Small intestine (tissue), 7 donors: ENCODE data around the gene MAPT. TPM values are rescaled to one million over a fixed set of nuclear protein-coding genes. Genes with fewer than 3 reads are reported as not detected.
A peak's percentile ranks its signal among the peaks of the same experiment; 100 is the strongest.

Source experiments
- DNase-seq, 2 donors: peaks; one replicate each; pipeline versions ENCODE4 v3.0.0 to v3.0.0-alpha.2; 2013
- FAIRE-seq: peaks from 2 replicates; lab custom pipeline; 2012; peaks lifted over from hg19 to GRCh38; lab: Jason Lieb, UNC
- H3K27ac ChIP-seq, 3 donors: one replicate each; pipeline ENCODE4 v1.5.1; 2013; ENCODE audit warnings: low read length in 2 of 3, mild to moderate bottlenecking in 2 of 3, control low read depth in 1 of 3, inconsistent platforms in 1 of 3, low read depth in 1 of 3, moderate library complexity in 1 of 3
- H3K27me3 ChIP-seq, 3 donors: one replicate each; pipeline ENCODE4 v1.6.1; 2013; ENCODE audit warnings: low read length in 3 of 3, inconsistent platforms in 1 of 3; ENCODE audit not compliant: control insufficient read depth in 3 of 3, insufficient read depth in 3 of 3
- H3K36me3 ChIP-seq, 3 donors: one replicate each; pipeline ENCODE4 v1.6.1; 2013; ENCODE audit warnings: low read length in 3 of 3, inconsistent platforms in 1 of 3, low read depth in 1 of 3, mild to moderate bottlenecking in 1 of 3, moderate library complexity in 1 of 3; ENCODE audit not compliant: control insufficient read depth in 3 of 3, insufficient read depth in 2 of 3
- H3K4me1 ChIP-seq, 3 donors: one replicate each; pipeline ENCODE4 v1.6.1; 2013; ENCODE audit warnings: low read length in 2 of 3, inconsistent platforms in 1 of 3, low read depth in 1 of 3, mild to moderate bottlenecking in 1 of 3, moderate library complexity in 1 of 3; ENCODE audit not compliant: control insufficient read depth in 3 of 3, insufficient read depth in 2 of 3
- H3K4me3 ChIP-seq, 3 donors: one replicate each; pipeline ENCODE4 v1.5.1; 2013; ENCODE audit warnings: low read length in 3 of 3, control low read depth in 1 of 3, inconsistent platforms in 1 of 3, low read depth in 1 of 3, mild to moderate bottlenecking in 1 of 3, moderate library complexity in 1 of 3
- H3K9me3 ChIP-seq, 2 donors: one replicate each; pipeline ENCODE4 v1.6.1; 2013; ENCODE audit warnings: low read depth in 1 of 2, low read length in 1 of 2; ENCODE audit not compliant: control insufficient read depth in 2 of 2, insufficient read depth in 1 of 2
- WGBS, 3 donors: extraction: QIAGEN DNeasy Blood & Tissue Kit; methylation state at CpG; one replicate each; pipeline ENCODE4 v1.1.7; 2013; 5-methylcytosine and 5-hydroxymethylcytosine counted together
- polyA plus RNA-seq, 4 donors: library from polyadenylated mRNA; stranded (reverse) in 3 of 4; unstranded in 1 of 4; fragments of 200-250 nt in 3 of 4; fragments of 120-200 nt in 1 of 4; gene quantifications; one replicate each; pipeline versions ENCODE4 v1.2.1 to v1.2.3, GENCODE V29; 2013
- donor health status: healthy with polysubstance abuse.
- donor health status: control.
- donor health status: control.
- donor health status: Bipolar disorder and iron deficiency.
- donor health status: healthy.

The MAPT gene
- polyA plus RNA-seq, 4 donors = 0.54 to 6.0 (median 0.87) TPM; not detected in 1

DNA sequence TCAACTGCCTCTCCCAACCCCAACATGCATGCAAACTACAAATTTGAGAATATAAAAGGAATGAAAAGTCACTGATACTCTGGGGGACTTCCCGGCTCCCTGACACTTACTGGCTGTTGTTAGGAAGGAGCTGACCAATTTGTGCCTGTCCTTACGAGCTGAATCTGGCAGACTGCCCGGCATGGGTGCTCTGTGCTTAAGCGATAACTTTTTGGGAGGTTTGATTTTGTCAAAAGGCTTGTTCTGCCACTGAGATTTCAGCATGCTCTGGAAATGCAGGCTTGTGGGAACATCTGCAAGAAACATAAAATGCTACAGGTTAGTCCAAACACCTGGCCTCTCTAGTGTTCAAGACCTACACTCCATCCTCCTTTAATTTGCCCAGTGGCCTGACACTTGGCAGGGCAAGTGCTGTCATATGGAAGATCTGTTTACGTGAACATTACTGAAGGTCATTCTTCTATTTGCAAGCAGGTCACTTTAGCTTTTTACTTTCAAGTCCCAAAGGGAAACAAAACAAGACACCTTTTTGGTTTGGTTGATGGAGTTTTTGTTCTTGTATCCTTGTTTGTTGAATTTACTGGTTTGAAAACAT lies 145.3 kb downstream of the MAPT start:
- DNase-seq (no peak), FAIRE-seq (no peak)
- WGBS, 3 donors = 82 to 83% (median 83%) methylated on average over 5 of the region's 5 CpGs
- Histone ChIP-seq H3K27me3 (no peaks in the 10 kb centered on the region), H3K9me3 (no peaks in the 10 kb centered on the region), H3K36me3 (peaks cover 26 to 38% (median 27%) of the 10 kb centered on the region in 3 donors), H3K27ac (no peak overlapping the region), H3K4me3 (no peak overlapping the region), H3K4me1 (peaks cover 0 to 34% (median 4%) of the 10 kb centered on the region in 3 donors)

DNA sequence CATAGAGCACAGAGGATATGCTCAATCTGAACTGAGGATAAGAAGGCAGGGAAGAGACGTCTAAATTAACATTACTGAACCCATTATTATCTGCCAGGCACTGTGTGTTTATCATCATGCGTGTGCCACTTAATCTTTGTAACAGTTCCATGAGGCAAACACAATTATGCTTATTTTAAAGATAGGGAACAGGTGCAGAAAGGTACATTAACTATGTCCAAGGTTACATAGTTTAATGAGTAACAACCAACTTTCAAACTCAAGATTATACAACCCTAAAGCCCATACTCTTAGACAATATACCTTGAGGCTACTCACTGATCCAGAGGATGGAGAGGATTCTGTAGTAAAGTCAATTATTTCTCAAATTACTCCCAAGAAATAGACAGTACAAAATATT lies 147.9 kb downstream of the MAPT start:
- Histone ChIP-seq H3K27me3 (no peaks in the 10 kb centered on the region), H3K9me3 (no peaks in the 10 kb centered on the region), H3K27ac (peak overlapping the region in 1 of 3 donors; percentile 17), H3K36me3 (peaks cover 18 to 36% (median 24%) of the 10 kb centered on the region in 3 donors), H3K4me3 (no peak overlapping the region), H3K4me1 (peaks cover 0 to 41% (median 4%) of the 10 kb centered on the region in 3 donors)
- no peak for FAIRE-seq
- DNase-seq = peak; percentile 61 to 63
- WGBS, 3 donors = 15 to 65% (median 47%) methylated on average over 2 of the region's 2 CpGs

- no peak for FAIRE-seq
- no peaks in the 10 kb centered on the region for H3K9me3 ChIP-seq
- peaks cover 0 to 41% (median 4%) of the 10 kb centered on the region in 3 donors for H3K4me1 ChIP-seq
- peaks cover 15 to 37% (median 26%) of the 10 kb centered on the region in 3 donors for H3K36me3 ChIP-seq
- H3K4me3 ChIP-seq = no peak overlapping the region
- no peaks in the 10 kb centered on the region for H3K27me3 ChIP-seq
- no peak for DNase-seq
- H3K27ac ChIP-seq = peak overlapping the region in 1 of 3 donors; percentile 2
- 41 to 45% (median 45%) methylated on average over 3 of the region's 3 CpGs for WGBS, 3 donors
Measured at GRCh38 chr17:46042925-46043324, 148.6 kb downstream of the MAPT start.

GRCh38 chr17:46043606-46044005 lies 149.3 kb downstream of the MAPT start:
- H3K27me3 ChIP-seq = no peaks in the 10 kb centered on the region
- peaks cover 0 to 41% (median 4%) of the 10 kb centered on the region in 3 donors for H3K4me1 ChIP-seq
- peaks cover 14 to 36% (median 21%) of the 10 kb centered on the region in 3 donors for H3K36me3 ChIP-seq
- DNase-seq (no peak), FAIRE-seq (no peak)
- H3K9me3 ChIP-seq = no peaks in the 10 kb centered on the region
- H3K27ac ChIP-seq = peak overlapping the region in 1 of 3 donors; percentile 14
- no peak overlapping the region for H3K4me3 ChIP-seq
- 68 to 92% (median 83%) methylated on average over 3 of the region's 3 CpGs for WGBS, 3 donors

DNA sequence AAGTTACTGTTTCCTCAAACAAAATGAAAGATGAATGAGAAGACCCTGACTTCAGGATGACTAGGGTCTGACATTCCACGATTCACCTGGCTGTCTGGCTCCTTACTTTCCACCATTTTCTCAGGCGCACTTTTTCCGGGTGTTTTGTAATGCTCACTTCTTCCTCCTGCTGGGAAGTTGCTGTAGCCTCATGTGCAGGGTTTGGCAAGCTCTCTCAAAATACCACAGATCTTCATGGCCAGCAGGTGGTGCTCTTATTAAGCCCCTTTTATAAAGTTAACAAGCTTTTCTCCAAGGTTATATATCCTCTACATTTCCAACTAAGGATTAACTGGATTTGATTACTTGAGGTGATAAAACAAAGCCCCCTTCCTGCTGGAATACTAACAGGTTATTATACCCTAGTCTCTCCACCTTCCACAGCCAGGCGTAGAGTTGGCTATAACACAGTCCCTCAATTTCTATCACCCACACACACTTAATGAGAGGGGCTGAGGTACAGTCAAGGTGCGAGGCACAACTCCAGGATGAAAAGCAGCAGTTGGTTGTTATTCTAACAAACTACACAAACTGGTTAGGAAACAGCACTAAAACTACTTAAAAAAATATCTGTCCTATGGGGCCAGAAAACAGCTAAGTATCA lies 150.1 kb downstream of the MAPT start:
- WGBS, 3 donors = 46 to 49% (median 48%) methylated on average over 5 of the region's 5 CpGs
- peak; percentile 87 for DNase-seq
- Histone ChIP-seq H3K4me1 (peaks cover 0 to 41% (median 4%) of the 10 kb centered on the region in 3 donors), H3K27me3 (no peaks in the 10 kb centered on the region), H3K9me3 (no peaks in the 10 kb centered on the region), H3K27ac (peak overlapping the region in 2 of 3 donors; percentile 14 to 33), H3K36me3 (peaks cover 10 to 32% (median 14%) of the 10 kb centered on the region in 3 donors), H3K4me3 (no peak overlapping the region)
- no peak for FAIRE-seq

- WGBS, 3 donors = 42 to 58% (median 54%) methylated on average over 2 of the region's 2 CpGs
- no peak overlapping the region for H3K27ac ChIP-seq
- H3K36me3 ChIP-seq = peaks cover 9 to 33% (median 12%) of the 10 kb centered on the region in 3 donors
- H3K9me3 ChIP-seq = no peaks in the 10 kb centered on the region
- H3K4me3 ChIP-seq = no peak overlapping the region
- no peaks in the 10 kb centered on the region for H3K27me3 ChIP-seq
- H3K4me1 ChIP-seq = peaks cover 0 to 41% (median 4%) of the 10 kb centered on the region in 3 donors
- FAIRE-seq (no peak), DNase-seq (no peak)
Measured at GRCh38 chr17:46044989-46045388, 150.6 kb downstream of the MAPT start.

- no peaks in the 10 kb centered on the region for H3K27me3 ChIP-seq
- no peaks in the 10 kb centered on the region for H3K9me3 ChIP-seq
- no peak overlapping the region for H3K4me3 ChIP-seq
- FAIRE-seq (no peak), DNase-seq (no peak)
- H3K4me1 ChIP-seq = peaks cover 0 to 41% (median 4%) of the 10 kb centered on the region in 3 donors
- peaks cover 12 to 37% (median 12%) of the 10 kb centered on the region in 3 donors for H3K36me3 ChIP-seq
- H3K27ac ChIP-seq = no peak overlapping the region
- 66 to 80% (median 70%) methylated on average over 3 of the region's 3 CpGs for WGBS, 3 donors
Measured at GRCh38 chr17:46045639-46046038, 151.3 kb downstream of the MAPT start.

DNA sequence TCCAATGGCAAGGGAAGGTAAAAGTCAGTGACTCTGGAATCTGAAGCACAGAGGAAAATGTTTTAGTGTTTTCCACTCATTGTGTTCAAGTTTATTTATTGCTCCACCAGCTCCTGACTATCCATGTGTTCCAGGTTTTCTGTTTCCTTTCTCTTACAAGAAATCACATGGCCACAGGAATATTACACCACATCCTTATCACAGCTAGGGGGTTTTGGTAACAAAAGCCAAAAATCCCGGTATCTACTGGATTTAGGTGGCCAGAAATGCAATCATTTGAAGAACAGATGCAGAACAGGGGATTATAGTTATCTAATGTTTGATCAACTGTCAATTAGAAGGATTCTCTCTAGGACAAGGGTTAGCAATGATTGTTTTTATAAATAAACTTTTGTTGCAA lies 152.6 kb downstream of the MAPT start:
- peaks cover 0 to 44% (median 6%) of the 10 kb centered on the region in 3 donors for H3K4me1 ChIP-seq
- H3K4me3 ChIP-seq = no peak overlapping the region
- FAIRE-seq = no peak
- no peaks in the 10 kb centered on the region for H3K27me3 ChIP-seq
- no peak overlapping the region for H3K27ac ChIP-seq
- DNase-seq = no peak
- WGBS, 3 donors = 60 to 78% (median 67%) methylated on average over 1 of the region's 1 CpG
- no peaks in the 10 kb centered on the region for H3K9me3 ChIP-seq
- H3K36me3 ChIP-seq = peaks cover 9 to 35% (median 12%) of the 10 kb centered on the region in 3 donors
